H1 (cell line): ENCODE results near the gene PLEK2. TPM values are rescaled to one million over a fixed set of nuclear protein-coding genes. Genes with fewer than 3 reads are reported as not detected.

ENCODE experiments used
- CHD2 ChIP-seq: IDR thresholded peaks from 2 replicates; pipeline ENCODE4 v1.6.1; 2012; ENCODE audit warnings: low read length, improper control_type of control experiment
- SAP30 ChIP-seq: fragments of 300-600 bp; sonication (generic); IDR thresholded peaks from 2 replicates; pipeline ENCODE4 v1.7.1; 2012; ENCODE audit warnings: low read length, moderate library complexity, mild to moderate bottlenecking, inconsistent platforms; ENCODE audit not compliant: insufficient read depth, insufficient replicate concordance
- ZNF274 ChIP-seq: IDR thresholded peaks from 2 replicates; pipeline ENCODE4 v1.7.0; 2012; ENCODE audit warnings: low read length, borderline replicate concordance; ENCODE audit errors: extremely low read depth
- polyA plus RNA-seq, 7 experiments: library from polyadenylated mRNA; depleted of rRNA in 3 of 7; stranded (reverse) in 5 of 7; unstranded in 2 of 7; fragments of >200 nt in 5 of 7; fragments of 200-250 nt in 2 of 7; gene quantifications; 1 replicate in 5 of 7; 2 replicates in 1 of 7; 4 replicates in 1 of 7; pipeline versions ENCODE4 v1.2.1 to v1.2.3, GENCODE V29; 2011 to 2013; ENCODE audit warnings: missing spikeins in 2 of 7, mixed read lengths in 2 of 7
- total RNA-seq: library from RNA; stranded (reverse); fragmentation: NEBNext Ultra II Directional; extraction: Animal tissue kit (Norgen Biotek cat#: 25700); gene quantifications from 2 replicates; pipeline ENCODE4 v1.2.1, GENCODE V29; 2021

Gene PLEK2
- total and polyA plus RNA-seq, 2 of the 8 experiments (the other 6 are each of a cell fraction or from before 2014, with no cell fraction given) = 0.41 to 2.1 TPM

GRCh38 chr14:67411820-67412421, at the start of gene PLEK2 (continued):
- TF ChIP-seq SAP30 = no peak
- no peak for TF ChIP-seq ZNF274
- TF ChIP-seq CHD2 = no peak
